H1 (cell line): ENCODE results near the gene MAGI2. TPM values are rescaled to one million over a fixed set of nuclear protein-coding genes. Genes with fewer than 3 reads are reported as not detected.

Experiments used
- CTCF ChIA-PET: fragments of 300-600 bp; sonication (Branson Sonifier 250); formaldehyde crosslinking; loops from one replicate; lab custom pipeline; 2021; ENCODE audit not compliant: partially characterized antibody; lab: Charles Lee
- POLR2A ChIA-PET: fragments of 300-600 bp; sonication (Branson Sonifier 250); formaldehyde crosslinking; loops from one replicate; lab custom pipeline; 2021; ENCODE audit warnings: inconsistent platforms; ENCODE audit not compliant: partially characterized antibody; lab: Charles Lee
- DNase-seq, 2 experiments: peaks; one replicate each; pipeline versions ENCODE4 v3.0.0 to v3.0.0-alpha.2; 2010 to 2022; ENCODE audit warnings: low spot score in 2 of 2, low read depth in 1 of 2, mixed read lengths in 1 of 2
- FAIRE-seq: peaks from 2 replicates; lab custom pipeline; 2011; peaks lifted over from hg19 to GRCh38; lab: Jason Lieb, UNC
- H2AFZ ChIP-seq: 2 replicates; pipeline ENCODE4 v1.8.1; 2012; ENCODE audit warnings: low read length, inconsistent platforms
- H2AK5ac ChIP-seq: 2 replicates; pipeline ENCODE4 v1.6.1; 2013; ENCODE audit warnings: low read depth, low read length
- H2BK120ac ChIP-seq: replicated peaks from 2 replicates; pipeline ENCODE3; 2013; ENCODE audit warnings: low read depth, low read length, inconsistent platforms
- H2BK12ac ChIP-seq: 2 replicates; pipeline ENCODE4 v1.6.1; 2013; ENCODE audit warnings: low read depth, low read length
- H2BK15ac ChIP-seq: 2 replicates; pipeline ENCODE4 v1.6.1; 2013; ENCODE audit warnings: low read length
- H2BK20ac ChIP-seq: 2 replicates; pipeline ENCODE4 v1.6.1; 2013; ENCODE audit warnings: low read length
- H2BK5ac ChIP-seq: 2 replicates; pipeline ENCODE4 v1.6.1; 2013; ENCODE audit warnings: low read depth, low read length
- H3K14ac ChIP-seq: 2 replicates; pipeline ENCODE4 v1.6.1; 2013; ENCODE audit warnings: inconsistent platforms; ENCODE audit not compliant: insufficient read length
- H3K18ac ChIP-seq: 2 replicates; pipeline ENCODE4 v1.6.1; 2013; ENCODE audit warnings: low read length; ENCODE audit errors: extremely low read depth
- H3K23ac ChIP-seq: 2 replicates; pipeline ENCODE4 v1.6.1; 2013; ENCODE audit warnings: inconsistent platforms; ENCODE audit not compliant: insufficient read length
- H3K23me2 ChIP-seq: 2 replicates; pipeline ENCODE4 v1.6.1; 2013; ENCODE audit warnings: low read depth, low read length
- H3K27ac ChIP-seq: 2 replicates; pipeline ENCODE4 v1.6.1; 2011; ENCODE audit warnings: low read depth, low read length, inconsistent platforms
- H3K27me3 ChIP-seq, 4 experiments: replicated peaks in 1 of 4; 1 replicate in 1 of 4; 2 replicates in 3 of 4; pipeline versions ENCODE4 v1.6.1 to v1.8.1; 2011 to 2013; ENCODE audit warnings: low read length in 3 of 4, mild to moderate bottlenecking in 3 of 4, inconsistent platforms in 2 of 4, mixed read lengths in 2 of 4, moderate library complexity in 1 of 4; ENCODE audit not compliant: control insufficient read depth in 3 of 4, insufficient read depth in 3 of 4; ENCODE audit errors: extremely low read depth in 1 of 4
- H3K36me3 ChIP-seq, 4 experiments: 2 replicates each; pipeline versions ENCODE4 v1.6.1 to v1.8.1; 2011 to 2013; ENCODE audit warnings: mild to moderate bottlenecking in 4 of 4, low read length in 3 of 4, moderate library complexity in 2 of 4, control low read depth in 1 of 4, inconsistent platforms in 1 of 4; ENCODE audit not compliant: insufficient read depth in 4 of 4, control insufficient read depth in 2 of 4
- H3K4ac ChIP-seq: replicated peaks from 2 replicates; pipeline ENCODE3; 2013; ENCODE audit warnings: low read length, low read depth, mixed read lengths, inconsistent platforms; ENCODE audit not compliant: insufficient read length
- H3K4me1 ChIP-seq, 4 experiments: replicated peaks in 1 of 4; 1 replicate in 1 of 4; 2 replicates in 3 of 4; pipeline versions ENCODE4 v1.6.1 to v1.8.1; 2011 to 2013; ENCODE audit warnings: low read length in 3 of 4, inconsistent platforms in 2 of 4, mixed read lengths in 1 of 4; ENCODE audit not compliant: insufficient read depth in 4 of 4, control insufficient read depth in 3 of 4
- H3K4me2 ChIP-seq, 2 experiments: 2 replicates each; pipeline versions ENCODE4 v1.6.1 to v1.8.1; 2011 to 2013; ENCODE audit warnings: low read depth in 2 of 2, low read length in 2 of 2, control low read depth in 1 of 2, inconsistent platforms in 1 of 2, mild to moderate bottlenecking in 1 of 2; ENCODE audit not compliant: insufficient read depth in 1 of 2
- H3K4me3 ChIP-seq, 4 experiments: fragments of 200-600, 300-600 bp in 1 of 4; sonication (generic), shearing (Covaris generic), sonication (Bioruptor Twin) in 1 of 4; 2 replicates each; pipeline versions ENCODE4 v1.5.1 to v1.8.1; 2011 to 2016; ENCODE audit warnings: low read length in 4 of 4, low read depth in 3 of 4, control low read depth in 2 of 4, inconsistent platforms in 2 of 4, mild to moderate bottlenecking in 2 of 4, mixed read lengths in 1 of 4, moderate library complexity in 1 of 4; ENCODE audit not compliant: insufficient read depth in 2 of 4; ENCODE audit errors: extremely low read depth in 1 of 4
- H3K56ac ChIP-seq: replicated peaks from 2 replicates; pipeline ENCODE3; 2013; ENCODE audit warnings: low read depth, mild to moderate bottlenecking, mixed read lengths, low read length, inconsistent platforms; ENCODE audit not compliant: insufficient read length
- H3K79me1 ChIP-seq: 2 replicates; pipeline ENCODE4 v1.6.1; 2013; ENCODE audit warnings: low read depth, low read length, control low read depth
- H3K79me2 ChIP-seq, 2 experiments: 2 replicates each; pipeline versions ENCODE4 v1.6.1 to v1.8.1; 2012 to 2013; ENCODE audit warnings: low read length in 2 of 2, mild to moderate bottlenecking in 2 of 2, inconsistent platforms in 1 of 2; ENCODE audit not compliant: insufficient read depth in 2 of 2, control insufficient read depth in 1 of 2
- H3K9ac ChIP-seq, 4 experiments: replicated peaks in 1 of 4; 1 replicate in 1 of 4; 2 replicates in 3 of 4; pipeline versions ENCODE4 v1.6.1 to v1.8.1; 2011 to 2013; ENCODE audit warnings: low read depth in 3 of 4, low read length in 3 of 4, control low read depth in 2 of 4, mild to moderate bottlenecking in 2 of 4, moderate library complexity in 2 of 4, inconsistent platforms in 1 of 4; ENCODE audit errors: extremely low read depth in 1 of 4
- H3K9me3 ChIP-seq, 2 experiments: 2 replicates each; pipeline versions ENCODE4 v1.6.1 to v1.8.1; 2012 to 2013; ENCODE audit warnings: mild to moderate bottlenecking in 2 of 2, moderate library complexity in 2 of 2, control low read depth in 1 of 2, inconsistent platforms in 1 of 2, low read depth in 1 of 2, low read length in 1 of 2, mixed read lengths in 1 of 2; ENCODE audit not compliant: insufficient read depth in 2 of 2
- H4K20me1 ChIP-seq, 2 experiments: replicated peaks in 1 of 2; 2 replicates each; pipeline versions ENCODE3 to v1.8.1; 2011 to 2013; ENCODE audit warnings: inconsistent platforms in 2 of 2, low read length in 2 of 2, mild to moderate bottlenecking in 1 of 2; ENCODE audit not compliant: insufficient read depth in 2 of 2, control insufficient read depth in 1 of 2
- H4K5ac ChIP-seq: 2 replicates; pipeline ENCODE4 v1.6.1; 2013; ENCODE audit warnings: low read length, low read depth, mixed read lengths, inconsistent platforms; ENCODE audit not compliant: insufficient read length
- H4K8ac ChIP-seq: 2 replicates; pipeline ENCODE4 v1.8.0; 2013; ENCODE audit warnings: mild to moderate bottlenecking, moderate library complexity, low read length, inconsistent platforms; ENCODE audit not compliant: insufficient read depth; ENCODE audit errors: extremely low read depth
- H4K91ac ChIP-seq: replicated peaks from 2 replicates; pipeline ENCODE3; 2013; ENCODE audit warnings: low read length, mixed read lengths, inconsistent platforms; ENCODE audit not compliant: insufficient read length
- CBX5 ChIP-seq: fragments of 300-800, 300-1000 bp; sonication (generic); IDR thresholded peaks from 2 replicates; pipeline ENCODE4 v1.7.1; 2016; ENCODE audit warnings: antibody characterized with exemption, low read length, low read depth
- CBX8 ChIP-seq: fragments of 300-800, 300-1000 bp; sonication (generic); IDR thresholded peaks from 2 replicates; pipeline ENCODE4 v1.7.1; 2016; ENCODE audit warnings: low read depth, low read length, borderline replicate concordance
- EP300 ChIP-seq, 2 experiments: IDR thresholded peaks; 1 replicate in 1 of 2; 2 replicates in 1 of 2; pipeline ENCODE4 v1.6.1; 2011 to 2012; ENCODE audit warnings: low read depth in 2 of 2, low read length in 2 of 2, mild to moderate bottlenecking in 2 of 2, borderline replicate concordance in 1 of 2, inconsistent platforms in 1 of 2, moderate library complexity in 1 of 2
- EZH2 ChIP-seq: fragments of 200-600 bp; sonication (generic); IDR thresholded peaks from 2 replicates; pipeline ENCODE4 v1.7.1; 2012; ENCODE audit warnings: low read depth, mild to moderate bottlenecking, moderate library complexity, low read length, inconsistent platforms; ENCODE audit not compliant: severe bottlenecking
- HDAC6 ChIP-seq: IDR thresholded peaks from one replicate; pipeline ENCODE4 v1.7.1; 2012; ENCODE audit warnings: low read depth, mild to moderate bottlenecking, inconsistent platforms, low read length, moderate library complexity
- JUND ChIP-seq: IDR thresholded peaks from 2 replicates; pipeline ENCODE4 v1.6.1; 2011; ENCODE audit warnings: mild to moderate bottlenecking, improper control_type of control experiment, low read length
- KDM5A ChIP-seq: fragments of 200-600 bp; IDR thresholded peaks from 2 replicates; pipeline ENCODE4 v1.7.1; 2012; ENCODE audit warnings: mild to moderate bottlenecking, low read length, inconsistent platforms, mixed read lengths
- POLR2AphosphoS5 ChIP-seq: IDR thresholded peaks from 2 replicates; pipeline ENCODE4 v1.6.1; 2011; ENCODE audit warnings: low read depth, low read length
- SP1 ChIP-seq: IDR thresholded peaks from 2 replicates; pipeline ENCODE4 v1.6.1; 2011; ENCODE audit warnings: low read depth, low read length
- SP2 ChIP-seq: IDR thresholded peaks from 2 replicates; pipeline ENCODE4 v1.6.1; 2012; ENCODE audit warnings: mild to moderate bottlenecking, low read length, inconsistent platforms
- SRF ChIP-seq: IDR thresholded peaks from 2 replicates; pipeline ENCODE4 v1.6.1; 2011; ENCODE audit warnings: mild to moderate bottlenecking, low read depth, low read length, moderate library complexity
- TAF7 ChIP-seq: optimal IDR thresholded peaks from 2 replicates; pipeline ENCODE3; 2011; ENCODE audit warnings: low read depth, mild to moderate bottlenecking, inconsistent platforms, low read length, moderate library complexity, borderline replicate concordance
- ZNF274 ChIP-seq: IDR thresholded peaks from 2 replicates; pipeline ENCODE4 v1.7.0; 2012; ENCODE audit warnings: low read length, borderline replicate concordance; ENCODE audit errors: extremely low read depth
- WGBS, 2 experiments: shearing (Covaris generic) in 1 of 2; methylation state at CpG; one replicate each; pipeline versions ENCODE4 v1.1.6 to v1.1.7; 2013 to 2015; ENCODE audit warnings: low lambda C conversion rate in 2 of 2, mixed read lengths in 2 of 2, inconsistent platforms in 1 of 2, low coverage in 1 of 2, missing lambda C conversion rate in 1 of 2; ENCODE audit not compliant: insufficient replicate concordance in 2 of 2, insufficient coverage in 1 of 2, insufficient read length in 1 of 2; ENCODE audit errors: extremely low coverage in 1 of 2, missing lambda C conversion rate in 1 of 2; 5-methylcytosine and 5-hydroxymethylcytosine counted together
- polyA plus RNA-seq, 7 experiments: library from polyadenylated mRNA; depleted of rRNA in 3 of 7; stranded (reverse) in 5 of 7; unstranded in 2 of 7; fragments of >200 nt in 5 of 7; fragments of 200-250 nt in 2 of 7; gene quantifications; 1 replicate in 5 of 7; 2 replicates in 1 of 7; 4 replicates in 1 of 7; pipeline versions ENCODE4 v1.2.1 to v1.2.3, GENCODE V29; 2011 to 2013; ENCODE audit warnings: missing spikeins in 2 of 7, mixed read lengths in 2 of 7
- total RNA-seq: library from RNA; stranded (reverse); fragmentation: NEBNext Ultra II Directional; extraction: Animal tissue kit (Norgen Biotek cat#: 25700); gene quantifications from 2 replicates; pipeline ENCODE4 v1.2.1, GENCODE V29; 2021
- TF ChIP-seq, protein P1 (sequence below): IDR thresholded peaks from 2 replicates; pipeline ENCODE4 v1.6.1; 2011; ENCODE audit warnings: low read length, improper control_type of control experiment

The MAGI2 gene
- total and polyA plus RNA-seq, 2 of the 8 experiments (the other 6 are each of a cell fraction or from before 2014, with no cell fraction given) = 6.0 to 27.3 TPM

DNA sequence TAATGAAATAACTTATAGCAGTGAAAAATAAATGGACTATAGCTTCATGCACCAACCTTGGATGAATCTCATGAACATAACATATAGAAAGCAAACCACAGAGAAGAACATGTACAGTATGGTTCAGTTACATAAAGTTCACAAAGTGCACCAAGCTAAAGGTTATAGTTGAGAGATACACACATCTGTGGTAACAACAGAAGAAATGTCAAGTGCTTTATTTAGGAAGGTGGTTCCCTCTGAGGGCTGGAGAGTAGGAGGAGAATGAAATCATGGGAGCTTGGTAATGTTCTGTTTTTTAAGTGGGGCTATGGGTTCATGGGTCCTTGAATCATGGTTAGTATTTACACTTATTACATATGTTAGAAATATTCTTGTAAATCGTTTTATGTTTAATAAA lies 1331.6 kb downstream of the MAGI2 start:
- Histone ChIP-seq H3K27me3 (no peaks in the 10 kb centered on the region), H2BK5ac (no peak overlapping the region), H3K79me2 (no peaks in the 10 kb centered on the region), H3K18ac (no peak overlapping the region), H3K27ac (no peak overlapping the region), H3K23ac (no peak overlapping the region), H4K5ac (no peak overlapping the region), H3K4me1 (peaks cover 0 to 8% (median 0%) of the 10 kb centered on the region in 4 experiments; a peak in 1 of 7 replicates), H4K91ac (no peak overlapping the region), H3K36me3 (no peaks in the 10 kb centered on the region), H2BK120ac (no peak overlapping the region), H3K9ac (no peak overlapping the region), H2BK20ac (no peak overlapping the region), H3K23me2 (no peaks in the 10 kb centered on the region), H4K8ac (no peak overlapping the region), H3K79me1 (no peaks in the 10 kb centered on the region), H2AK5ac (no peak overlapping the region), H2BK12ac (no peak overlapping the region), H3K4ac (no peak overlapping the region), H3K4me3 (no peak overlapping the region), H2AFZ (no peak overlapping the region), H3K56ac (no peak overlapping the region), H3K4me2 (no peak overlapping the region), H4K20me1 (no peaks in the 10 kb centered on the region), H3K9me3 (no peaks in the 10 kb centered on the region), H2BK15ac (no peak overlapping the region), H3K14ac (no peak overlapping the region)
- POLR2A ChIA-PET = no interaction called here
- WGBS, 2 experiments = 84% methylated on average over 1 of the region's 1 CpG; no CpG with 5 or more reads in 1 of the 2 experiments
- FAIRE-seq (no peak), DNase-seq (no peak)
- CTCF ChIA-PET = interaction anchor here (1.3 to 1.9 kb wide), 2 partner anchors 10 to 12 kb away, joined by 4 to 12 read pairs; no protein-coding TSS in a partner anchor
- TF ChIP-seq EP300 (IDR thresholded peaks at IDR 0.05; ENCODE audit: borderline replicate concordance in 1 of 2, low read depth in 2 of 2, low read length in 2 of 2) (no peak), ZNF274 (no peak), CBX8 (no peak), SRF (no peak), POLR2AphosphoS5 (no peak), HDAC6 (no peak), SP1 (no peak), TAF7 (no peak), CBX5 (no peak), SP2 (no peak), JUND (no peak), KDM5A (no peak), EZH2 (no peak)
- TF ChIP-seq, protein P1, sequence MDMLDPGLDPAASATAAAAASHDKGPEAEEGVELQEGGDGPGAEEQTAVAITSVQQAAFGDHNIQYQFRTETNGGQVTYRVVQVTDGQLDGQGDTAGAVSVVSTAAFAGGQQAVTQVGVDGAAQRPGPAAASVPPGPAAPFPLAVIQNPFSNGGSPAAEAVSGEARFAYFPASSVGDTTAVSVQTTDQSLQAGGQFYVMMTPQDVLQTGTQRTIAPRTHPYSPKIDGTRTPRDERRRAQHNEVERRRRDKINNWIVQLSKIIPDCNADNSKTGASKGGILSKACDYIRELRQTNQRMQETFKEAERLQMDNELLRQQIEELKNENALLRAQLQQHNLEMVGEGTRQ = no peak
